Heart right ventricle (tissue), 16 donors: ENCODE results near the gene ABTB1. TPM values are rescaled to one million over a fixed set of nuclear protein-coding genes. Genes with fewer than 3 reads are reported as not detected.

ENCODE experiments used
- ATAC-seq, 8 donors: fragments of 200-7000 bp; cut with Tn5 transposase; one replicate each; pipeline ENCODE4 v1.9.1; 2020; ENCODE audit warnings: mild to moderate bottlenecking in 8 of 8, moderate library complexity in 8 of 8, moderate number of reproducible peaks in 1 of 8
- DNase-seq, 2 donors: peaks; one replicate each; pipeline ENCODE4 v3.0.0-alpha.2; 2020
- H3K27ac ChIP-seq, 10 donors: fragments of 200-600 bp; sonication (generic) in 2 of 10; one replicate each; pipeline versions ENCODE4 v1.5.0 to v1.8.0; 2020 to 2022; ENCODE audit warnings: mild to moderate bottlenecking in 3 of 10
- H3K27me3 ChIP-seq, 7 donors: fragments of 200-600 bp; one replicate each; pipeline ENCODE4 v1.8.0; 2021 to 2022; ENCODE audit warnings: mild to moderate bottlenecking in 2 of 7
- H3K36me3 ChIP-seq, 9 donors: fragments of 200-600 bp; sonication (generic) in 1 of 9; one replicate each; pipeline versions ENCODE4 v1.5.0 to v1.8.0; 2020 to 2022; ENCODE audit warnings: mild to moderate bottlenecking in 2 of 9
- H3K4me1 ChIP-seq, 9 donors: fragments of 200-600 bp; sonication (generic) in 1 of 9; one replicate each; pipeline versions ENCODE4 v1.5.0 to v1.8.0; 2020 to 2022; ENCODE audit warnings: mild to moderate bottlenecking in 4 of 9
- H3K4me3 ChIP-seq, 10 donors: fragments of 200-600 bp; sonication (generic) in 2 of 10; one replicate each; pipeline versions ENCODE4 v1.5.0 to v1.8.0; 2020 to 2022; ENCODE audit warnings: mild to moderate bottlenecking in 7 of 10, moderate library complexity in 2 of 10
- H3K9me3 ChIP-seq, 11 donors: fragments of 200-600 bp in 10 of 11; sonication (generic) in 2 of 11; one replicate each; pipeline versions ENCODE4 v1.5.0 to v1.8.0; 2013 to 2022; ENCODE audit warnings: mild to moderate bottlenecking in 2 of 11, control low read depth in 1 of 11, moderate library complexity in 1 of 11
- WGBS, 2 donors: extraction: QIAGEN DNeasy Blood & Tissue Kit; methylation state at CpG; one replicate each; pipeline ENCODE4 v1.1.7; 2013; ENCODE audit warnings: inconsistent platforms in 1 of 2; 5-methylcytosine and 5-hydroxymethylcytosine counted together
- intact Hi-C, 10 donors: fragments of 100-400 bp; cut with DNase I; formaldehyde crosslinking; loops; one replicate each; pipeline versions ENCODE4 v1.11.1 to v1.14.2; 2022
- polyA plus RNA-seq, 2 donors: library from polyadenylated mRNA; stranded (reverse); fragments of 200-250 nt; gene quantifications; one replicate each; pipeline ENCODE4 v1.2.3, GENCODE V29; 2013
- total RNA-seq, 10 donors: library from RNA; stranded (reverse); fragmentation: NEBNext Ultra II Directional in 3 of 10; extraction: Animal tissue kit (Norgen Biotek cat#: 25700) in 3 of 10; gene quantifications; one replicate each; pipeline versions ENCODE4 v1.2.1 to v1.2.4, GENCODE V29; 2021 to 2023
- TF ChIP-seq, protein P1 (sequence below), 9 donors: fragments of 200-600 bp; sonication (generic) in 2 of 9; IDR thresholded peaks; one replicate each; pipeline versions ENCODE4 v1.5.0 to v1.8.0; 2021 to 2022; ENCODE audit warnings: antibody characterized with exemption in 9 of 9, mild to moderate bottlenecking in 5 of 9, moderate library complexity in 1 of 9
- donor health status: Arrhythmogenic right ventricular cardiomyopathy.
- donor health status: ischemic (EF 13 %, LVEDD 7.1; RV severe dilation, severe dysfunction).
- donor health status: healthy with polysubstance abuse.
- donor health status: DM: no; HTN: yes; CAD: no.
- donor health status: DM: no; HTN: no; CAD: no.
- donor health status: ischemic (EF 25% LVEDD 6.9; RV normal size, moderate dysfunction).
- donor health status: ischemic (EF 25% LVEDD 5.7; RV mildly dilated, moderate dysfunction).
- donor health status: healthy.
- donor health status: DM: yes; HTN: yes; CAD: no.
- donor health status: Ischemic cardiomyopathy.
- donor health status: ischemic (EF 35%, LVEDD 5.7; RV mildly dilated, moderate dysfunction).
- donor health status: nonischemic (EF 11% LVEDD 7.7; RV severe dilation, severe dysfunction).
- donor health status: DM: yes; HTN: yes; CAD: no.
- donor health status: PGD.
- donor health status: ischemic (EF 29% LVEDD 5.4; RV normal size, mild dysfunction).
- donor health status: nonischemic (EF 23%, LVEDD 6.1; RV moderate dilation, normal function).

Gene ABTB1
- total and polyA plus RNA-seq, 12 donors = 19.6 to 56.3 (median 24.7) TPM

DNA sequence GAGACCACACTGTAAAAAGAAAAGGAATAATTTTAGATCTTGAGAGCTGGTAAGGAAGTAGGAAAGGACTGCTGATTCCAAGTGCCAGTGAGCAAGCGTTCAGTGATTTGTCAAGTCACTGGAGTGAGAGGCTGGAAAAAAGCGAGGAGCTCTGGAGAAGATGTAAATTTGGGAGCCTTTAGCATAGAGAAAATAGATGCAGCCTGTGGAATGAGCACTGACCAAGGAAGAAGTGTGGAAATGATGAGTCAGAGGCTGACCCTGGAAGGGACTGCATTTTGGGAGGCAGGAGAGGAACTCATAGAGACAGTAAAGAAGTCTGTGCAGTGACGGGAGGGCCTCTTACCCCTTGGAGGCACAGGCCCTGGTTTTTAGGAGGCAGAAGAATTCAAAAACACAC lies 17.1 kb upstream of the ABTB1 start:
- TF ChIP-seq, protein P1, sequence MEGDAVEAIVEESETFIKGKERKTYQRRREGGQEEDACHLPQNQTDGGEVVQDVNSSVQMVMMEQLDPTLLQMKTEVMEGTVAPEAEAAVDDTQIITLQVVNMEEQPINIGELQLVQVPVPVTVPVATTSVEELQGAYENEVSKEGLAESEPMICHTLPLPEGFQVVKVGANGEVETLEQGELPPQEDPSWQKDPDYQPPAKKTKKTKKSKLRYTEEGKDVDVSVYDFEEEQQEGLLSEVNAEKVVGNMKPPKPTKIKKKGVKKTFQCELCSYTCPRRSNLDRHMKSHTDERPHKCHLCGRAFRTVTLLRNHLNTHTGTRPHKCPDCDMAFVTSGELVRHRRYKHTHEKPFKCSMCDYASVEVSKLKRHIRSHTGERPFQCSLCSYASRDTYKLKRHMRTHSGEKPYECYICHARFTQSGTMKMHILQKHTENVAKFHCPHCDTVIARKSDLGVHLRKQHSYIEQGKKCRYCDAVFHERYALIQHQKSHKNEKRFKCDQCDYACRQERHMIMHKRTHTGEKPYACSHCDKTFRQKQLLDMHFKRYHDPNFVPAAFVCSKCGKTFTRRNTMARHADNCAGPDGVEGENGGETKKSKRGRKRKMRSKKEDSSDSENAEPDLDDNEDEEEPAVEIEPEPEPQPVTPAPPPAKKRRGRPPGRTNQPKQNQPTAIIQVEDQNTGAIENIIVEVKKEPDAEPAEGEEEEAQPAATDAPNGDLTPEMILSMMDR (IDR thresholded peaks at IDR 0.05) = no peak
- Histone ChIP-seq H3K36me3 (no peaks in the 10 kb centered on the region), H3K27ac (peak overlapping the region in 2 of 10 donors; percentile 3 to 15), H3K9me3 (no peaks in the 10 kb centered on the region), H3K27me3 (no peaks in the 10 kb centered on the region), H3K4me1 (peaks cover 0 to 28% (median 4%) of the 10 kb centered on the region in 9 donors), H3K4me3 (no peak overlapping the region)
- intact Hi-C loops = loop anchor here in 2 of 10 donors (10.0 kb wide), 1 partner anchor 399 kb away; the partner anchor contains the start of gene SEC61A1 (in 2 of the 2)
- ATAC-seq = no peak
- WGBS, 2 donors = 78 to 90% methylated on average over 3 of the region's 3 CpGs
- no peak for DNase-seq

DNA sequence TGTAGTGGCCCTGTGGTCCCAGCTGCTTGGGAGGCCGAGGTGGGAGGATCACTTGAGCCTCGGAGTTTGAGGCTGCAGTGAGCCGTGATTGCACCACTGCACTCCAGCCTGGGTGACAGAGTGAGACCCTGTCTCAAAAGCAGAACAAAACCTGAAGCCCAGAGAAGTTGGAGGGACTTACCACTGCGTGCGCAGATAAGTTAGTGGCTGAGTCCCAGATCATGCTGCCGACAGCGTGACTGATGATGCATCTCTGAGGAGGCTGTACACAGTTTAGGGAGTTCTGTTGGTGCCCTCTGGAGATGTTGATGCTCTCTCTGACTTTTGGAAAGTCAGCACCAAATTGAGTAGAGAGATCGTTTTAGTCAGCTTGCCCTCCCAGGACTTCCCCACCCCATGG lies 15.8 kb upstream of the ABTB1 start:
- TF ChIP-seq, protein P1 (IDR thresholded peaks at IDR 0.05) = no peak
- H3K27me3 ChIP-seq = no peaks in the 10 kb centered on the region
- no peak overlapping the region for H3K4me3 ChIP-seq
- ATAC-seq (no peak), DNase-seq (no peak)
- H3K4me1 ChIP-seq = peaks cover 0 to 37% (median 4%) of the 10 kb centered on the region in 9 donors
- intact Hi-C loops = loop anchor here in 2 of 10 donors (10.0 kb wide), 1 partner anchor 398 kb away; the partner anchor contains the start of gene SEC61A1 (in 2 of the 2)
- no peaks in the 10 kb centered on the region for H3K9me3 ChIP-seq
- WGBS, 2 donors = 92% methylated on average over 8 of the region's 8 CpGs
- H3K36me3 ChIP-seq = no peaks in the 10 kb centered on the region
- H3K27ac ChIP-seq = no peak overlapping the region

- DNase-seq = no peak
- TF ChIP-seq, protein P1 (IDR thresholded peaks at IDR 0.05) = no peak
- Histone ChIP-seq H3K27ac (no peak overlapping the region), H3K27me3 (no peaks in the 10 kb centered on the region), H3K4me3 (no peak overlapping the region), H3K4me1 (peaks cover 0 to 32% (median 0%) of the 10 kb centered on the region in 9 donors), H3K9me3 (no peaks in the 10 kb centered on the region), H3K36me3 (no peaks in the 10 kb centered on the region)
- ATAC-seq = no peak
- intact Hi-C loops = loop anchor here in 2 of 10 donors (10.0 kb wide), 1 partner anchor 397 kb away; the partner anchor contains the start of gene SEC61A1 (in 2 of the 2)
- WGBS, 2 donors = 68 to 71% methylated on average over 1 of the region's 1 CpG
These were observed 14.5 kb upstream of the ABTB1 start for GRCh38 chr3:127658234-127658633.

DNA sequence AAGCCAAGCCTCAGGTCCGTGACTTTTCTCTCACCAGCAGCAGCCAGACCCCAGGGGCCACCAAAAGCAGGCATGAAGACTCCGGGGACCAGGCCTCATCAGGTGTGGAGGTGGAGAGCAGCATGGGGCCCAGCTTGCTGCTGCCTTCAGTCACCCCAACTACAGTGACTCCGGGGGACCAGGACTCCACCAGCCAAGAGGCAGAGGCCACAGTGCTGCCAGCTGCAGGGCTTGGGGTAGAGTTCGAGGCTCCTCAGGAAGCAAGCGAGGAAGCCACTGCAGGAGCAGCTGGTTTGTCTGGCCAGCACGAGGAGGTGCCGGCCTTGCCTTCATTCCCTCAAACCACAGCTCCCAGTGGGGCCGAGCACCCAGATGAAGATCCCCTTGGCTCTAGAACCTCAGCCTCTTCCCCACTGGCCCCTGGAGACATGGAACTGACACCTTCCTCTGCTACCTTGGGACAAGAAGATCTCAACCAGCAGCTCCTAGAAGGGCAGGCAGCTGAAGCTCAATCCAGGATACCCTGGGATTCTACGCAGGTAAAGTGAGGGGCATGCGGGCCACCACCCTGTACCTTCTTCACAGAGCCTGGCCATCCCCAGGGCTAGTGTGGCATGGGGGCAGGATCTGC lies 12.0 kb upstream of the ABTB1 start:
- WGBS, 2 donors = 97% methylated on average over 10 of the region's 10 CpGs
- intact Hi-C loops = no loop called here
- H3K9me3 ChIP-seq = no peaks in the 10 kb centered on the region
- TF ChIP-seq, protein P1 (IDR thresholded peaks at IDR 0.05) = no peak
- ATAC-seq (no peak), DNase-seq (no peak)
- no peak overlapping the region for H3K4me3 ChIP-seq
- H3K4me1 ChIP-seq = peaks cover 0 to 28% (median 0%) of the 10 kb centered on the region in 9 donors
- H3K27ac ChIP-seq = no peak overlapping the region
- no peaks in the 10 kb centered on the region for H3K27me3 ChIP-seq
- H3K36me3 ChIP-seq = no peaks in the 10 kb centered on the region
